NCI-H2107 treated with DMSO at 0.1 percent for 48 hours (cell line): Measurements from ENCODE around the gene IL2RA.

Experiments
- DNase-seq: peaks from one replicate; lab custom pipeline; 2025; ENCODE audit not compliant: unreplicated experiment; lab: John Stamatoyannopoulos, UW

The IL2RA gene

GRCh38 chr10:5989756-5990155, 72.4 kb downstream of the IL2RA start:
- DNase-seq = no peak

GRCh38 chr10:5988336-5988920, 73.7 kb downstream of the IL2RA start:
- DNase-seq = no peak

GRCh38 chr10:5987747-5988146, 74.4 kb downstream of the IL2RA start:
- DNase-seq = no peak

GRCh38 chr10:5985029-5985428, 77.1 kb downstream of the IL2RA start:
- DNase-seq = no peak

- DNase-seq = no peak
Observed at GRCh38 chr10:5983774-5984173, 78.4 kb downstream of the IL2RA start.

- no peak for DNase-seq
Observed at GRCh38 chr10:5981529-5981928, 80.6 kb downstream of the IL2RA start.

- DNase-seq = no peak
Observed at GRCh38 chr10:5978230-5978489, 84.0 kb downstream of the IL2RA start.

GRCh38 chr10:5977471-5978229, 84.5 kb downstream of the IL2RA start, which contains the start of gene IL15RA:
IL15RA (minus strand) TSS chr10:5977543; CDS start chr10:5977492, 51 bp downstream.
- no peak for DNase-seq

- no peak for DNase-seq
Observed at GRCh38 chr10:5976512-5977470, 85.4 kb downstream of the IL2RA start.

- DNase-seq = no peak
Observed at GRCh38 chr10:5975641-5976473, 86.3 kb downstream of the IL2RA start.

- DNase-seq = no peak
Observed at GRCh38 chr10:5973069-5973468, 89.1 kb downstream of the IL2RA start.

- no peak for DNase-seq
Observed at GRCh38 chr10:5971886-5972285, 90.3 kb downstream of the IL2RA start.

GRCh38 chr10:5971315-5971832, 90.8 kb downstream of the IL2RA start:
- DNase-seq = no peak

- DNase-seq = no peak
Observed at GRCh38 chr10:5970527-5970926, 91.6 kb downstream of the IL2RA start.

- DNase-seq = no peak
Observed at GRCh38 chr10:5970066-5970465, 92.1 kb downstream of the IL2RA start.

GRCh38 chr10:5968681-5969453, 93.3 kb downstream of the IL2RA start:
- no peak for DNase-seq

GRCh38 chr10:5968037-5968680, 94.0 kb downstream of the IL2RA start:
- no peak for DNase-seq

- DNase-seq = no peak
Observed at GRCh38 chr10:5965266-5965665, 96.9 kb downstream of the IL2RA start.

- no peak for DNase-seq
Observed at GRCh38 chr10:5964736-5965135, 97.4 kb downstream of the IL2RA start.
